ENCODE data around the gene CARD19. TPM values are rescaled to one million over a fixed set of nuclear protein-coding genes. Genes with fewer than 3 reads are reported as not detected.

The CARD19 gene
- polyA plus RNA-seq, 1 donor (not counting 4 experiments of a cell fraction or from before 2014, with no cell fraction given): 36.7 TPM

DNA sequence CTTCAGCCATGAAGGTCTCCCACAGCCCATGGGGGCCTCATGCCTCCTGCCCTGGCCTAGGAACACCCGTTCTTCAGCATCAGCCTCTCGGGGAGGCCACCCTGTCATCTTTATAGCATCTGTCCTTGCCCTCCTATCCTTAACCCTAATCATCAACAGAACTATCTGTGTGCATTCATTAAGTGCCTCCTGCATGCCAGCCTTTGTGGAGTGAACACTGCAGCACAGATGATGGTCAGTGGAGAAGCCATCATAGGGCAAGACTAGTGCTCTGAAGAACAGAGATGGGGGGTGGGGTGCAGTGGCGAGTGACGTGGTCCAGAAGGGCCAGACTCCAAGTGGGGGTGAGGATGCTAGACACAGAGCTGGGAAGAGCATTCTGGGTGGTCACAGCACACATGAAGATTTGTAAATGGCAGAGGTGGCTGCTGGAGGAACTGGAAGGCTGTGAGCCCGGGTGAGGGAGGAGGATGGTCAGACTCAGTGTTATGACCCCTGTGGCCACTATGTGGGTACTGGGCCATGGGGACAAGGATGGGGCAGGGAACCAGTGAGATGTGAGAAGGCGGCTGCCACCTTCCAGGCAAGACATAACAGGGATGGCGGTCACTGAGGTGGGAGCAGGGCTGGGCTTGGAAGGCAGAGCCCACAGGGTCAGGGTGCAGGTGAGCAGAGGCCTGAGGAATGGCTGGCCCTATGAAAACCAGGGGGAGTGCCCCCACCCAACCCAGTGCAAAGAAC, 3.6 kb upstream of the CARD19 start:
- Histone ChIP-seq H3K9me1 (ENCODE audit: control insufficient read depth, extremely low read depth, insufficient read depth, low read length) (no peaks in the 10 kb centered on the region), H3K4me1 (ENCODE audit: control insufficient read depth, extremely low read depth, insufficient read depth, low read length) (peaks cover 12% of the 10 kb centered on the region), H4K20me1 (ENCODE audit: control insufficient read depth, extremely low read depth, insufficient read depth, low read length) (no peaks in the 10 kb centered on the region), H3K9ac (ENCODE audit: control insufficient read depth, extremely low read depth, insufficient read depth, low read length) (no peak overlapping the region), H3K79me2 (ENCODE audit: control insufficient read depth, insufficient read depth, low read length) (peaks cover 7% of the 10 kb centered on the region), H3K4me2 (ENCODE audit: control insufficient read depth, extremely low read depth, insufficient read depth, low read depth, low read length) (no peak overlapping the region), H3K27me3 (ENCODE audit: control insufficient read depth, extremely low read depth, insufficient read depth, low read length) (no peaks in the 10 kb centered on the region), H3K36me3 (ENCODE audit: control insufficient read depth in 2 of 2, extremely low read depth in 1 of 2, insufficient read depth in 2 of 2, low read length in 2 of 2) (no peaks in the 10 kb centered on the region), H3K27ac (ENCODE audit: control insufficient read depth, insufficient read depth, low read length) (no peak overlapping the region), H3K4me3 (ENCODE audit: control insufficient read depth in 2 of 3, extremely low read depth in 1 of 3, insufficient read depth in 2 of 3, low read depth in 1 of 3, low read length in 3 of 3) (no peak overlapping the region), H2AFZ (ENCODE audit: control insufficient read depth, low read length) (no peak overlapping the region), H3K9me3 (ENCODE audit: control insufficient read depth, low read depth, low read length) (peaks cover 14% of the 10 kb centered on the region)
- dilution Hi-C loops (cut with MboI; ENCODE audit: extremely low pct_ligation_motif_present, low sequenced_read_pairs): no loop called here
- no peak for TF ChIP-seq EZH2 (IDR thresholded peaks at IDR 0.05; ENCODE audit: low read length)
- TF ChIP-seq, protein P1, sequence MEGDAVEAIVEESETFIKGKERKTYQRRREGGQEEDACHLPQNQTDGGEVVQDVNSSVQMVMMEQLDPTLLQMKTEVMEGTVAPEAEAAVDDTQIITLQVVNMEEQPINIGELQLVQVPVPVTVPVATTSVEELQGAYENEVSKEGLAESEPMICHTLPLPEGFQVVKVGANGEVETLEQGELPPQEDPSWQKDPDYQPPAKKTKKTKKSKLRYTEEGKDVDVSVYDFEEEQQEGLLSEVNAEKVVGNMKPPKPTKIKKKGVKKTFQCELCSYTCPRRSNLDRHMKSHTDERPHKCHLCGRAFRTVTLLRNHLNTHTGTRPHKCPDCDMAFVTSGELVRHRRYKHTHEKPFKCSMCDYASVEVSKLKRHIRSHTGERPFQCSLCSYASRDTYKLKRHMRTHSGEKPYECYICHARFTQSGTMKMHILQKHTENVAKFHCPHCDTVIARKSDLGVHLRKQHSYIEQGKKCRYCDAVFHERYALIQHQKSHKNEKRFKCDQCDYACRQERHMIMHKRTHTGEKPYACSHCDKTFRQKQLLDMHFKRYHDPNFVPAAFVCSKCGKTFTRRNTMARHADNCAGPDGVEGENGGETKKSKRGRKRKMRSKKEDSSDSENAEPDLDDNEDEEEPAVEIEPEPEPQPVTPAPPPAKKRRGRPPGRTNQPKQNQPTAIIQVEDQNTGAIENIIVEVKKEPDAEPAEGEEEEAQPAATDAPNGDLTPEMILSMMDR (optimal IDR thresholded peaks at IDR 0.05 in 1 of 3, IDR thresholded peaks at IDR 0.05 in 1 of 3, conservative IDR thresholded peaks at IDR 0.05 in 1 of 3; ENCODE audit: extremely low read depth in 1 of 3, insufficient read depth in 2 of 3, low read length in 3 of 3): no peak
- DNase-seq (ENCODE audit: low read depth, low spot score): no peak
- FAIRE-seq: no peak

- Histone ChIP-seq H4K20me1 (ENCODE audit: control insufficient read depth, extremely low read depth, insufficient read depth, low read length) (no peaks in the 10 kb centered on the region), H3K4me2 (ENCODE audit: control insufficient read depth, extremely low read depth, insufficient read depth, low read depth, low read length) (no peak overlapping the region), H3K9me1 (ENCODE audit: control insufficient read depth, extremely low read depth, insufficient read depth, low read length) (no peaks in the 10 kb centered on the region), H3K4me1 (ENCODE audit: control insufficient read depth, extremely low read depth, insufficient read depth, low read length) (peaks cover 21% of the 10 kb centered on the region), H3K27ac (ENCODE audit: control insufficient read depth, insufficient read depth, low read length) (no peak overlapping the region), H3K9me3 (ENCODE audit: control insufficient read depth, low read depth, low read length) (peaks cover 14% of the 10 kb centered on the region), H2AFZ (ENCODE audit: control insufficient read depth, low read length) (no peak overlapping the region), H3K79me2 (ENCODE audit: control insufficient read depth, insufficient read depth, low read length) (peaks cover 10% of the 10 kb centered on the region), H3K27me3 (ENCODE audit: control insufficient read depth, extremely low read depth, insufficient read depth, low read length) (no peaks in the 10 kb centered on the region), H3K36me3 (ENCODE audit: control insufficient read depth in 2 of 2, extremely low read depth in 1 of 2, insufficient read depth in 2 of 2, low read length in 2 of 2) (no peaks in the 10 kb centered on the region), H3K9ac (ENCODE audit: control insufficient read depth, extremely low read depth, insufficient read depth, low read length) (no peak overlapping the region), H3K4me3 (ENCODE audit: control insufficient read depth in 2 of 3, extremely low read depth in 1 of 3, insufficient read depth in 2 of 3, low read depth in 1 of 3, low read length in 3 of 3) (no peak overlapping the region)
- dilution Hi-C loops (cut with MboI; ENCODE audit: extremely low pct_ligation_motif_present, low sequenced_read_pairs): no loop called here
- FAIRE-seq: no peak
- TF ChIP-seq, protein P1 (optimal IDR thresholded peaks at IDR 0.05 in 1 of 3, IDR thresholded peaks at IDR 0.05 in 1 of 3, conservative IDR thresholded peaks at IDR 0.05 in 1 of 3; ENCODE audit: extremely low read depth in 1 of 3, insufficient read depth in 2 of 3, low read length in 3 of 3): no peak
- TF ChIP-seq EZH2 (IDR thresholded peaks at IDR 0.05; ENCODE audit: low read length): no peak
- DNase-seq (ENCODE audit: low read depth, low spot score): no peak
Measured at GRCh38 chr9:93093127-93093876, 2.7 kb upstream of the CARD19 start.
